ENCODE measurements around the gene CRHR2.

Gene CRHR2

DNA sequence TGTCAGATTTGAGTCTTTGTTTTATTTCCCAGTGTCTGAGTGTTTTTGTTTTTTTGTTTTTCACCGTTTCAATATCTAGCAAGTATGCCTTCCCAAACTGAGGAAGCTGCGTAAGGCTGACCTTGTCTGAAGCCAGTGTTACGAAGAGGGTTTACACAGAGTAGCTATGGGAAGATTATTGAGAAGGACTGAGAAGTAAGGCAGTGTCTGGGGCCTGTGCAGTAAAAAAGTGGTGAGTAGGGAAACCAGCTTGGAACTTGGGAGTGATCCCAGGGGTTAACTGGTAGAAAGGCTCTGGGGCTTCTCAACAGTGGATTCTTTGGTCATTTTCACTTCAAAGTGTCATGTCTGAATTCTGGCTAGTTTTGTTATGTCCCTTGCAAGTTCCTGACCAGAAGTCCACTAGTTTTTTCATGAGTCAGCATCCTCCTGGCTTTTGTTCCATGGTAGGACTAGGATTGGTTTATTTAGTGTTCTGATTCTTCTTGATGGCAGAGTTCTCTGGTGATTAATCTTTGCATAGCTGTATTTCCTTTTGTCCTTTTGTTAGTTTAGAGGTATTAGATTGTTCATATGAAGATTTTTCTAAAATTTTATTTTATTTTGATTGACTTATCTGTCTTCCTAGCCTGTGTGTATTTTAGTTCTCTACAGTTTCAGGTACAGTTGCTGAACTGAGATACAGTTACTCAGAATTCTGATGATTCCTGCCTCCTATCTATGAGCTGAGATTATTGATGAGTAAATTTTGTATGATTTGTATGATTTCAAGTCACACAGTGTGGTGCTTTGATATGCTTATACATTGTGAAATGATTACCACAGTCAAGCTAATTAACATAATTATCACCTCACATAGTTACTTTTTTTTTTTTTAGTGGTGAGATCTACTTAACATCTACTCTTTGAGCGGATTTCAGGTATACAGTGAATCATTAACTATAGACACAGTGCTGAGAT lies 68.6 kb downstream of the CRHR2 start:
- DNase-seq, result no peak

DNA sequence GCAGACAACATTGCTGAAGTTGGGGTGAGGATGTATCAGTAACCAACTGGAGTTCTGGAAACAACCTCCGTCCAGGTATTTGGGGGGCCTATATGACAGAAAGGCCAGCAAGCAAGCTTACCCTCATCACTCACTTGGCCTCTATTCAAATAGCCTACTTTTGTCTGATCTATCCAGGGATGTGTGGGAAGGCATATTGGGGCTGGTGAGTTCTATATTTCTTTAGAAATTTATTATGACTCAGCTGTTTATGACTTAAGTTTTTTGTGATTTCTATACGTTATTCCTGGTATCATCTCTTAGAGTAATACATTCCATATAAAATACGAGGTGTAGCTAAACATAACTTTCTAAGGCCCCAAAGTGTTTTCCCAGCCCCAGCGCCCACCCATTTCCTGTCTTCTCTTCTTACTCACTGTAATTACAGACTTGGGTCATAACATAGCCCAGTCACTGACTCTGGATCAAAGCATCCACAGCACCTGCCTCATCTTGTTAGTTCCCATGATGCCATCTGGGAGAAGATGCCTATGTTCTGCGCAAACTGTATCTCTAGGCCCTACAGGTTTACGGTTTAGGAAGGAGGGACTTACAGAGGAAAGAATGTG lies 69.5 kb downstream of the CRHR2 start:
- DNase-seq, result no peak

DNA sequence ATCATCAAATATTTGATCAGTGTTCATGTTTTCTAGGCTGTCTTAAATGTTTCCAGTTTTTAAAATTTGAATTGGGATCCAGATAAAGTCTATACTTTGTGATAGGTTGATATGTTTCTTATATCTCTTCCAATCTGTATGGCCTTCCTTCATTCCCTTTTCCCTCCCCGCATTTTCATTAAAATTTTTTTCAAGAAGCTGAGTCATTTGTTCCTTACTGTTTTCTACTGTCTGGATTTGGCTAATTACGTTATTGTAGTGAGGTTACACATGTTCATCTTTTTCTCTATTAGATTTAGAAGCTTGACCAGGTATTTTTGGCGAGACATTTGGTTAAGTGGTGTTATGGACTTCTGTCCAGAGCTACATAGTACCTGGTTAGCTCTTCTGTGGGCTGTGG lies 76.4 kb downstream of the CRHR2 start:
- DNase-seq, result no peak

DNA sequence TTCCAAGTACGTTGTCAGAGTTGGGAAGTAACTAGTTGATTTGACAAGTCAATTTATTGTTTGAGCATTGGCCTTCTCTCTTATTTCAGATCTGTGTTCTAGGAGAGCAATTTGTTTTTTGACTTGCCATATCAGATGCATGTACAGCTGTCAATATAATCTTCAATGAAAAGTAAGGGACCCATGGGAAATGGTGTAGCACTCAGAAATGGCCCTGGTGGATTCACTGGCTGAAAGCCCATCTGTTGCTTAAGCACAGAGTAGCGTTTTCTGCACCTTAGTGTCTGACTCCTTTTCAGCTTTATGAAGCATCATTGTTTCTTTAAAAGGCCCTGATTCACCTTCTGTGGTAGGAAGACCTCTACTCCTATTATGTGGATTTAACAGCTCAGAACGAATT lies 77.4 kb downstream of the CRHR2 start:
- DNase-seq, result no peak
